GM12878 (cell line): Measurements from ENCODE around the gene LMAN2.
"Not testable (repeated sequence)": the region's sequence is repeated elsewhere in the genome, so short reads cannot be mapped to it uniquely, and the experiment has no call there.

Experiments used
- BHLHE40 ChIP-seq, 2 experiments: fragments of 450-650 bp in 1 of 2; IDR thresholded peaks; 2 replicates each; pipeline ENCODE4 v1.6.1; 2011 to 2017; ENCODE audit warnings: low read depth in 2 of 2, borderline replicate concordance in 1 of 2, improper control_type of control experiment in 1 of 2, low read length in 1 of 2, mild to moderate bottlenecking in 1 of 2
- EP300 ChIP-seq, 2 experiments: fragments of 150-350 bp in 1 of 2; IDR thresholded peaks; 2 replicates each; pipeline ENCODE4 v1.6.1; 2011 to 2012; ENCODE audit warnings: low read depth in 2 of 2, low read length in 2 of 2, borderline replicate concordance in 1 of 2, improper control_type of control experiment in 1 of 2, inconsistent platforms in 1 of 2; ENCODE audit not compliant: control insufficient read depth in 1 of 2
- JUNB ChIP-seq: IDR thresholded peaks from 2 replicates; pipeline ENCODE4 v1.6.1; 2016; ENCODE audit warnings: antibody characterized with exemption, mild to moderate bottlenecking
- JUND ChIP-seq: IDR thresholded peaks from 2 replicates; pipeline ENCODE4 v1.6.1; 2012; ENCODE audit warnings: low read depth, mild to moderate bottlenecking, low read length, improper control_type of control experiment, moderate library complexity
- NFYA ChIP-seq: IDR thresholded peaks from 2 replicates; pipeline ENCODE4 v1.6.1; 2011; ENCODE audit warnings: low read depth, mild to moderate bottlenecking, low read length, improper control_type of control experiment, borderline replicate concordance
- POLR2A ChIP-seq: IDR thresholded peaks from 2 replicates; pipeline ENCODE4 v1.6.1; 2011; ENCODE audit warnings: low read depth, mild to moderate bottlenecking, low read length
- SMC3 ChIP-seq: IDR thresholded peaks from 2 replicates; pipeline ENCODE4 v1.6.1; 2011; ENCODE audit warnings: low read length, improper control_type of control experiment, borderline replicate concordance
- TCF7 ChIP-seq: IDR thresholded peaks from 2 replicates; pipeline ENCODE4 v1.6.1; 2014; ENCODE audit warnings: antibody characterized with exemption, borderline replicate concordance
- TF ChIP-seq, protein P1 (sequence below): fragments of 450-650 bp; formaldehyde crosslinking; IDR thresholded peaks from 2 replicates; pipeline ENCODE4 v1.5.0; 2022; ENCODE audit warnings: mild to moderate bottlenecking, missing genetic modification characterization
- TF ChIP-seq, protein P2 (sequence below): fragments of 450-650 bp; IDR thresholded peaks from 2 replicates; pipeline ENCODE4 v1.6.1; 2016; ENCODE audit warnings: mild to moderate bottlenecking
- TF ChIP-seq, protein P3 (sequence below): IDR thresholded peaks from 2 replicates; pipeline ENCODE4 v1.6.1; 2012; ENCODE audit warnings: mild to moderate bottlenecking, low read depth, low read length
- TF ChIP-seq, protein P4 (sequence below), 3 experiments: IDR thresholded peaks in 2 of 3; conservative IDR thresholded peaks in 1 of 3; 2 replicates each; pipeline ENCODE4 v1.5.1; 2011; ENCODE audit warnings: low read depth in 3 of 3, low read length in 3 of 3, mild to moderate bottlenecking in 3 of 3, control low read depth in 2 of 3, moderate library complexity in 2 of 3, inconsistent platforms in 1 of 3, mixed read lengths in 1 of 3; ENCODE audit not compliant: control insufficient read depth in 2 of 3, insufficient read depth in 1 of 3; ENCODE audit errors: extremely low read depth in 1 of 3
- TF ChIP-seq, protein P5 (sequence below): fragments of 450-650 bp; IDR thresholded peaks from 2 replicates; pipeline ENCODE4 v1.6.1; 2017; ENCODE audit warnings: mild to moderate bottlenecking
- TF ChIP-seq, protein P6 (sequence below): IDR thresholded peaks from 2 replicates; pipeline ENCODE4 v1.6.1; 2011; ENCODE audit warnings: low read depth, low read length, improper control_type of control experiment, borderline replicate concordance

DNA sequence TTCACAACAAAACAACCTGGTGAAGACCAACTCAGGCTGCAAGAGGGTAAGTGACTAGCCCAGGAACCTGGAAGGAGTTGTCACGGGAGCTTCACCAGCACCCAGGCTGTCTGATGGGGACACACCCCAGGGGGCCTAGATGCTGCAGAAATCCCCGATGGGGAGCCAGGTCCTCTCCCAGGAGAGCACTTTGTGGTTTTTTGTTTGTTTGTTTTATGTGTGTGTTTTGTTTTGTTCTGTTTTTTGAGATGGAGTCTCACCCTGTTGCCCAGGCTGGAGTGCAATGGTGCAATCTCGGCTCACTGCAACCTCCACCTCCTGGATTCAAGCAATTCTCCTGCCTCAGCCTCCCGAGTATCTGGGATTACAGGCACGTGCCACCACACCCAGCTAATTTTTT lies 24.0 kb upstream of the LMAN2 start:
- not testable (repeated sequence) for TF ChIP-seq EP300 (IDR thresholded peaks at IDR 0.05; ENCODE audit: borderline replicate concordance in 1 of 2, control insufficient read depth in 1 of 2, low read depth in 2 of 2, low read length in 2 of 2); JUND; POLR2A; TCF7; BHLHE40 (IDR thresholded peaks at IDR 0.05; ENCODE audit: borderline replicate concordance in 1 of 2, low read depth in 2 of 2, low read length in 1 of 2); SMC3; NFYA; JUNB
- TF ChIP-seq, protein P1, sequence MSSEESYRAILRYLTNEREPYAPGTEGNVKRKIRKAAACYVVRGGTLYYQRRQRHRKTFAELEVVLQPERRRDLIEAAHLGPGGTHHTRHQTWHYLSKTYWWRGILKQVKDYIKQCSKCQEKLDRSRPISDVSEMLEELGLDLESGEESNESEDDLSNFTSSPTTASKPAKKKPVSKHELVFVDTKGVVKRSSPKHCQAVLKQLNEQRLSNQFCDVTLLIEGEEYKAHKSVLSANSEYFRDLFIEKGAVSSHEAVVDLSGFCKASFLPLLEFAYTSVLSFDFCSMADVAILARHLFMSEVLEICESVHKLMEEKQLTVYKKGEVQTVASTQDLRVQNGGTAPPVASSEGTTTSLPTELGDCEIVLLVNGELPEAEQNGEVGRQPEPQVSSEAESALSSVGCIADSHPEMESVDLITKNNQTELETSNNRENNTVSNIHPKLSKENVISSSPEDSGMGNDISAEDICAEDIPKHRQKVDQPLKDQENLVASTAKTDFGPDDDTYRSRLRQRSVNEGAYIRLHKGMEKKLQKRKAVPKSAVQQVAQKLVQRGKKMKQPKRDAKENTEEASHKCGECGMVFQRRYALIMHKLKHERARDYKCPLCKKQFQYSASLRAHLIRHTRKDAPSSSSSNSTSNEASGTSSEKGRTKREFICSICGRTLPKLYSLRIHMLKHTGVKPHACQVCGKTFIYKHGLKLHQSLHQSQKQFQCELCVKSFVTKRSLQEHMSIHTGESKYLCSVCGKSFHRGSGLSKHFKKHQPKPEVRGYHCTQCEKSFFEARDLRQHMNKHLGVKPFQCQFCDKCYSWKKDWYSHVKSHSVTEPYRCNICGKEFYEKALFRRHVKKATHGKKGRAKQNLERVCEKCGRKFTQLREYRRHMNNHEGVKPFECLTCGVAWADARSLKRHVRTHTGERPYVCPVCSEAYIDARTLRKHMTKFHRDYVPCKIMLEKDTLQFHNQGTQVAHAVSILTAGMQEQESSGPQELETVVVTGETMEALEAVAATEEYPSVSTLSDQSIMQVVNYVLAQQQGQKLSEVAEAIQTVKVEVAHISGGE (CRISPR knock-in tag): not testable (repeated sequence)
- TF ChIP-seq, protein P2, sequence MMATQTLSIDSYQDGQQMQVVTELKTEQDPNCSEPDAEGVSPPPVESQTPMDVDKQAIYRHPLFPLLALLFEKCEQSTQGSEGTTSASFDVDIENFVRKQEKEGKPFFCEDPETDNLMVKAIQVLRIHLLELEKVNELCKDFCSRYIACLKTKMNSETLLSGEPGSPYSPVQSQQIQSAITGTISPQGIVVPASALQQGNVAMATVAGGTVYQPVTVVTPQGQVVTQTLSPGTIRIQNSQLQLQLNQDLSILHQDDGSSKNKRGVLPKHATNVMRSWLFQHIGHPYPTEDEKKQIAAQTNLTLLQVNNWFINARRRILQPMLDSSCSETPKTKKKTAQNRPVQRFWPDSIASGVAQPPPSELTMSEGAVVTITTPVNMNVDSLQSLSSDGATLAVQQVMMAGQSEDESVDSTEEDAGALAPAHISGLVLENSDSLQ: not testable (repeated sequence)
- TF ChIP-seq, protein P3, sequence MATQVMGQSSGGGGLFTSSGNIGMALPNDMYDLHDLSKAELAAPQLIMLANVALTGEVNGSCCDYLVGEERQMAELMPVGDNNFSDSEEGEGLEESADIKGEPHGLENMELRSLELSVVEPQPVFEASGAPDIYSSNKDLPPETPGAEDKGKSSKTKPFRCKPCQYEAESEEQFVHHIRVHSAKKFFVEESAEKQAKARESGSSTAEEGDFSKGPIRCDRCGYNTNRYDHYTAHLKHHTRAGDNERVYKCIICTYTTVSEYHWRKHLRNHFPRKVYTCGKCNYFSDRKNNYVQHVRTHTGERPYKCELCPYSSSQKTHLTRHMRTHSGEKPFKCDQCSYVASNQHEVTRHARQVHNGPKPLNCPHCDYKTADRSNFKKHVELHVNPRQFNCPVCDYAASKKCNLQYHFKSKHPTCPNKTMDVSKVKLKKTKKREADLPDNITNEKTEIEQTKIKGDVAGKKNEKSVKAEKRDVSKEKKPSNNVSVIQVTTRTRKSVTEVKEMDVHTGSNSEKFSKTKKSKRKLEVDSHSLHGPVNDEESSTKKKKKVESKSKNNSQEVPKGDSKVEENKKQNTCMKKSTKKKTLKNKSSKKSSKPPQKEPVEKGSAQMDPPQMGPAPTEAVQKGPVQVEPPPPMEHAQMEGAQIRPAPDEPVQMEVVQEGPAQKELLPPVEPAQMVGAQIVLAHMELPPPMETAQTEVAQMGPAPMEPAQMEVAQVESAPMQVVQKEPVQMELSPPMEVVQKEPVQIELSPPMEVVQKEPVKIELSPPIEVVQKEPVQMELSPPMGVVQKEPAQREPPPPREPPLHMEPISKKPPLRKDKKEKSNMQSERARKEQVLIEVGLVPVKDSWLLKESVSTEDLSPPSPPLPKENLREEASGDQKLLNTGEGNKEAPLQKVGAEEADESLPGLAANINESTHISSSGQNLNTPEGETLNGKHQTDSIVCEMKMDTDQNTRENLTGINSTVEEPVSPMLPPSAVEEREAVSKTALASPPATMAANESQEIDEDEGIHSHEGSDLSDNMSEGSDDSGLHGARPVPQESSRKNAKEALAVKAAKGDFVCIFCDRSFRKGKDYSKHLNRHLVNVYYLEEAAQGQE: not testable (repeated sequence)
- TF ChIP-seq, protein P4, sequence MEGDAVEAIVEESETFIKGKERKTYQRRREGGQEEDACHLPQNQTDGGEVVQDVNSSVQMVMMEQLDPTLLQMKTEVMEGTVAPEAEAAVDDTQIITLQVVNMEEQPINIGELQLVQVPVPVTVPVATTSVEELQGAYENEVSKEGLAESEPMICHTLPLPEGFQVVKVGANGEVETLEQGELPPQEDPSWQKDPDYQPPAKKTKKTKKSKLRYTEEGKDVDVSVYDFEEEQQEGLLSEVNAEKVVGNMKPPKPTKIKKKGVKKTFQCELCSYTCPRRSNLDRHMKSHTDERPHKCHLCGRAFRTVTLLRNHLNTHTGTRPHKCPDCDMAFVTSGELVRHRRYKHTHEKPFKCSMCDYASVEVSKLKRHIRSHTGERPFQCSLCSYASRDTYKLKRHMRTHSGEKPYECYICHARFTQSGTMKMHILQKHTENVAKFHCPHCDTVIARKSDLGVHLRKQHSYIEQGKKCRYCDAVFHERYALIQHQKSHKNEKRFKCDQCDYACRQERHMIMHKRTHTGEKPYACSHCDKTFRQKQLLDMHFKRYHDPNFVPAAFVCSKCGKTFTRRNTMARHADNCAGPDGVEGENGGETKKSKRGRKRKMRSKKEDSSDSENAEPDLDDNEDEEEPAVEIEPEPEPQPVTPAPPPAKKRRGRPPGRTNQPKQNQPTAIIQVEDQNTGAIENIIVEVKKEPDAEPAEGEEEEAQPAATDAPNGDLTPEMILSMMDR (IDR thresholded peaks at IDR 0.05 in 2 of 3, conservative IDR thresholded peaks at IDR 0.05 in 1 of 3; ENCODE audit: control insufficient read depth in 2 of 3, extremely low read depth in 1 of 3, insufficient read depth in 1 of 3, low read depth in 3 of 3, low read length in 3 of 3): not testable (repeated sequence)
- TF ChIP-seq, protein P5, sequence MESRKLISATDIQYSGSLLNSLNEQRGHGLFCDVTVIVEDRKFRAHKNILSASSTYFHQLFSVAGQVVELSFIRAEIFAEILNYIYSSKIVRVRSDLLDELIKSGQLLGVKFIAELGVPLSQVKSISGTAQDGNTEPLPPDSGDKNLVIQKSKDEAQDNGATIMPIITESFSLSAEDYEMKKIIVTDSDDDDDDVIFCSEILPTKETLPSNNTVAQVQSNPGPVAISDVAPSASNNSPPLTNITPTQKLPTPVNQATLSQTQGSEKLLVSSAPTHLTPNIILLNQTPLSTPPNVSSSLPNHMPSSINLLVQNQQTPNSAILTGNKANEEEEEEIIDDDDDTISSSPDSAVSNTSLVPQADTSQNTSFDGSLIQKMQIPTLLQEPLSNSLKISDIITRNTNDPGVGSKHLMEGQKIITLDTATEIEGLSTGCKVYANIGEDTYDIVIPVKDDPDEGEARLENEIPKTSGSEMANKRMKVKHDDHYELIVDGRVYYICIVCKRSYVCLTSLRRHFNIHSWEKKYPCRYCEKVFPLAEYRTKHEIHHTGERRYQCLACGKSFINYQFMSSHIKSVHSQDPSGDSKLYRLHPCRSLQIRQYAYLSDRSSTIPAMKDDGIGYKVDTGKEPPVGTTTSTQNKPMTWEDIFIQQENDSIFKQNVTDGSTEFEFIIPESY: not testable (repeated sequence)
- TF ChIP-seq, protein P6, sequence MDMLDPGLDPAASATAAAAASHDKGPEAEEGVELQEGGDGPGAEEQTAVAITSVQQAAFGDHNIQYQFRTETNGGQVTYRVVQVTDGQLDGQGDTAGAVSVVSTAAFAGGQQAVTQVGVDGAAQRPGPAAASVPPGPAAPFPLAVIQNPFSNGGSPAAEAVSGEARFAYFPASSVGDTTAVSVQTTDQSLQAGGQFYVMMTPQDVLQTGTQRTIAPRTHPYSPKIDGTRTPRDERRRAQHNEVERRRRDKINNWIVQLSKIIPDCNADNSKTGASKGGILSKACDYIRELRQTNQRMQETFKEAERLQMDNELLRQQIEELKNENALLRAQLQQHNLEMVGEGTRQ: not testable (repeated sequence)
